ENCODE data around the gene ITPRIPL2. TPM values are rescaled to one million over a fixed set of nuclear protein-coding genes. Genes with fewer than 3 reads are reported as not detected.

The ITPRIPL2 gene
- polyA plus RNA-seq, 12 donors, result 17.7 to 32.3 (median 23.7) TPM; not detected in 1

DNA sequence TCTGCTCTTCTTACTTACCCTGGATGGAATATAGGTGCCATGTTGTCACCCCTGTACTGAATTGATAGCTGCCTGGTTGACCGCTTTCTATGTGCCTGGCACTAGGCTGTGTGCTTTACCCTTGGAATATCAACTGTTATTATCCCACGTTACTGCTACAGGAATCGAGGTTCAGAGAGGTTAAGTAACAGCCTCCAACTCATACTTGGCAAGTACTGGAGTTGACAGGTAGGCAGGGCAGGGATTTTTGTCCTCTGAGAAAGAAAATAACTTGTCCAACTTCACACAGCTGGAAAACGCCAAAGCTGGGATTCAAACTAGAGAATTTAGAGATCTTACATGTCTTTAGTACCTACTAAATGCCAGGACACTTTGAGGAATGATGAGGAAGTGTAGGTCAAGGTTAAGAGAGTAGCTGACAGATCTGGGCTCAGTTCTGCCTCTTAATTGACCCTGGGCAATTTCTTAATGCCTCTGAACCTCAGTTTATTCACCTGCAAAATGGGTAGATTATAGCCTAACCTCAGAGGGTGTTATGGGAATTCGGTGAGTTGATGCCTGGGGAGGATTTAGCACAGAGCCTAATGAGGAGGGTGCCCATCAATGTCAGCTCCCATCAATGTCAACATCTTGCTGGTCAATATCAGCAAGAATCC is 25.8 kb downstream of the ITPRIPL2 start:
- no peak for DNase-seq

DNA sequence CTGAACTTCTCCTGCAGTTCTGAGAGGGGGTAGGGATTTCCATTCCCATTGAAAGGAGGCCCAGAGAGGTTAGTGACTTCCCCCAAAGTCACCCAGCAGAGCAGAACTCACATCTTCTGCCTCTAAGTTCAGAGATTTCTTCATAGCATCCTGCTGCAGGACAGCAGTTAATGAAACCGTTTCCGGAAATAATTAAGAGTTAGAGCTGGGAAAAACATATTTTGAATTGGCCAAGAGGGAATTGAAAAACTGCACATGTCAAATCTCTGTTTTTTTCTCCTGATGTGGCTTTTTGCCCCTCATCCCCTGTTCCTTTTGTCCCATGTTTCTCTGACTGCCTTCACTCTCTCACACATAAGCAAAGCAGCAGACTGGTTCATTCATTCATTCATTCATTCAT is 26.6 kb downstream of the ITPRIPL2 start:
- DNase-seq, result no peak

DNA sequence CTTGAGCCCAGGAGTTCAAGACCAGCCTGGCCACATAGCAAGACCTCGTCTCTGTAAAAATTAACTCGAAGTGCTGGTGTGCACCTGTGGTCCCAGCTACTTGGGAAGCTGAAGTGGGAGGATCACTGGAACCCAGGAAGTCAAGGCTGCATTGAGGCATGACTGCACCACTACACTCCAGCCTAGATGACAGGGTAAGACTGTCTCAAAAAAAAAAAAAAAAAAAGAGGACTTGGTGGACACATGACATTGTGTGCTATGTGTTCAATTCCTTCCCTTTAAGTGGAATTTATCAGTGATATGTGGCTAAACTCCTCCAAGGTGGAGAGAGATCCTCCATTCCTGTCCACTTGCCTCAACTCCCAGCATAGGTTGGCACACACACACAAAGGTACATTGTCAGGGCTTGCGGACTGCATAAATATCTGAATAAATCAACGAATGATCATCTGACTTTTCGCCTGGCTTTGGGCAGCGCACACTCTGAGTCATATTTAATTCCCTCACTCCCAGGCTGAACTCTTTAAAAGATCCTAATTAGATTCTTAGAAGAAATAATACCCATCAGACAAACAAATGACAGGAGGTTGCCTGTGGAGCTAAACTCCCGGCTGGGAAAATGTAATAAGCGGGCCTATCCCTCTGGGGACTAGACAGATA is 29.3 kb downstream of the ITPRIPL2 start:
- no peak for DNase-seq

DNA sequence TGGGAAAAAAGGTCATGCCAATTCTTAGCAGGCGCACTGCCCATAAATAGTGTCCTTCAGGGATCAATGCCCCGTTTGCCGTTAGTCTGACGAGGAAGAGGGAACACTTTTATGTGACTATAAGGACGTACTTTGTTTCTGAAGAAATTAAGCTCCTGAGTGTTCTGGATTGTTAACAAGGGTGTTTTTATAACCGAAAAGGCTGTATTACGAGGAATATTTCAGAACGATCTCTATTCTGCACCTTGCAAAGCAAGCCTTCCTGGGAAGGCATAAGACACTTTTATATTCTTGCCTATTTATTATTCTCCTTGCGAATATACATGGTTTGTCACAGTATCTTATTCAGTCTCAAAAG is 29.8 kb downstream of the ITPRIPL2 start:
- DNase-seq, result no peak

DNA sequence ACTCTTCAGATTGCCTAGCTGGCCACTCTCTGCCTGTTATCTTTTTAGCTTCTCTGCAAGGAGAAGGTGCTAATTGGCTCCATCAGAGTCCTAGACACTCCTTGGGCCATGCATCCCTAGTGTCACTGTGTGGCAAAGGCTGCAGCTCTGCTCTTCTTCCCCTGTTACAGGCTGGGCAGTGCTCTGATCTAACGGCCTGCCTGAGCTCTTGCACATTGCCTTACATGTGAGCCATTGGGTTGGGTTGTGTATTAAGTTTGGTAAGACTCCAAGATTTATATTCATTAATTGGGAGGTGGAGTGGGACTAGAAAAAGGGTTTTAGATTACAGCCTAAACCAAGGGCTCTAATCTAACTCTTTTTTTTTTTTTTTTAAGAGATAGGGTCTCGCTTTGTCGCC is 31.2 kb downstream of the ITPRIPL2 start:
- no peak for DNase-seq

DNA sequence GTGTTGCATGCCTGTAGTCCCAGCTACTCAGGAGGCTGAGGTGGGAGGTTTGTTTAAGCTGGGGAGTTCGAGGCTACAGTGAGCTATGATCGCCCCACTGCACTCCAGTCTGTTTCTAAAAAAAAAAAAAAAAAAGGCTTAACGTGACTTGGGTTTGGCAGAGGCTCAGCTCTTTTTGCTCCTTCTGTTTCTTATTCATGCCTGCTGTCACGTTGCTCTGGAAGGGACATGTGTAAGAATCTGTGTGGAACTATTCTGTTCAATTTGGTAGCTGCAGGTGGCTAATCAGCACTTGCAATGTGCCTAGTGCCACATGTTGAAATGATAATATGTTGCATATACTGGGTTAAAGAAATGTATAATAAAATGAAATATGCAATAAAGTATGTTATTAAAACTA is 33.4 kb downstream of the ITPRIPL2 start:
- DNase-seq, result no peak

DNA sequence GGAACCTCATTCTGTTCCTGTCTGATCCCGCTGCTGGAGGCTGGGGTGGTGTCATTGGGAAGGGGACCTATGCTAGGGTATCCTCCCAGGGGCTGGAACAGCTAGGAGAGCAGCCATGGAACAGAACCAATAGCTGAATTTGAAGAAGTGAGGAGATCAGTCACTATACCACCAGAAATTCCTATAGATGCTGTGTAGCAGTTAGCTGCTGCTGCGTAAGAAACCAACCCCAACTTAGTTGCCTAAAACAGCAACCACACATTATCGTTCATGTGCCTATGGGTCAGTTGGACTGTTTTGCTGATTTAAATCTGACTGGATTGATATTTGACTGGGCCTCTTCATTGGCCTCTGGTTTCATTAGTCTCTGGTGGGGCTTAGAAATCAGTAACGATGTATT is 33.9 kb downstream of the ITPRIPL2 start:
- no peak for DNase-seq

DNA sequence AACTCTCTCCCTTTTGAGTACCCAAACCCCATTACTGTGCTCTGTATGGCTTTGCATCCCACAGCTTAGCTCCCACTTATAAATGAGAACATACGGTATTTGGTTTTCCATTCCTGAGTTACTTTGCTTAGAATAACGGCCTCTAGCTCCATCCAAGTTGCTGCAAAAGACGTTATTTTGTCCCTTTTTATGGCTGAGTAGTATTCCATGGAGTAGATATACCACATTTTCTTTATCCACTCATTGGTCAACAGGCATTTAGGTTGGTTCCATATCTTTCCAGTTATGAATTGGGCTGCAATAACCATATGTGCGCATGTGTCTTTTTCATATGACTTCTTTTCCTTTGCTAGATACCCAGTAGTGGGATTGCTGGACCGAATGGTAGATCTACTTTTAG is 34.4 kb downstream of the ITPRIPL2 start:
- DNase-seq, result no peak

DNA sequence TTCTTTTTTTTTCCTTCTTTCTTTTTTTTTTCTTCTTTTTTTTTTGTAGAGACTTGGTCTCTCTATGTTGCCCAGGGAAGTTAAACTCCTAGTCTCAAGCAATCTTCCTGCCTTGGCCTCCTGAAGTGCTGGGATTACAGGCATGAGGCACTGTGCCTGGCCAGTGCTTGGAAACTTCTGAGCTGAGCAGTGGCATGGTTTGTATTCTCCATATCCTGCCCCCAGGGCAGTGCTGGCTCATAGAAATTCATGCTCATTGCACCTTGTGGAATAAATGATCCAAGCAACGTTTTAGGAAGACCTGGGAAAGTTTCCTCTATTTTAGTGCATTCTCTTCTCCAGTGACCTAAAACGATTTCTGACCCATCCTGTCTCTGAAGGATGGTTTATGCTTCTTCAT is 37.5 kb downstream of the ITPRIPL2 start:
- DNase-seq, result no peak

DNA sequence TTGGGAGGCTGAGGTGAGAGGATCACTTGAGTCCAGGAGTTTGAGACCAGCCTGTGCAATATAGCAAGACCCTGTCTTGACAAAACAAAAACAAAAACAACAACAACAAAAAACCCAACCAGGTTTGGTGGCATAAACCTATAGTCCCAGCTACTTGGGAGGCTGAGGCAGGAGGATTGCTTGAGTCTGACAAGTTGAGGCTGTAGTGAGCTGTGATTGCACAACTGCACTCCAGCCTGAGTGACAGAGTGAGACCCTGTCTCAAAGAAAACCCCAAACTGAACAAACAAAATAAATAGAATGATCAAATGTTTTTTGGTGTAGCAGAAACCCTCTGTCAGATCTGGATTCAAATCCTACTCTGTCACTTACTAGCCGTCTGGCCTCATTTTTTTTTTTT is 38.3 kb downstream of the ITPRIPL2 start:
- DNase-seq, result no peak

DNA sequence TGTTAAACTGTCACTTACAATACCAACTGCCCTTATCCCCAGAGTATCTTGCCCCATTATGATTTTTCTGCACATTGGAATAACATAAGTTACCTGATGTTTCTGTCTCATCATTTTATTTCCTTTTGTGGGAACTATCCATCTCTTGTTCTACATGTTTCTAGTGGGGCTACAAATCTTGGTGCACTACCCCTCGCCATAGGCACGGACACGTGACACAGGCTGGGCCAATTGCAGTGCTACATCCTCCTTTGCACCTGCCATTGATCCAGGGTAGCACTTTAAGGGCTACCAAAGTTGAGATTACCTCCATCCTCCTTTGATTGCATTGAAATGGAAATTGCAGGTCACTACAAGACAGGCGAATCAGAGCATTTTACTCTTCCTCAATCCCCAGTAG is 40.1 kb downstream of the ITPRIPL2 start:
- no peak for DNase-seq

DNA sequence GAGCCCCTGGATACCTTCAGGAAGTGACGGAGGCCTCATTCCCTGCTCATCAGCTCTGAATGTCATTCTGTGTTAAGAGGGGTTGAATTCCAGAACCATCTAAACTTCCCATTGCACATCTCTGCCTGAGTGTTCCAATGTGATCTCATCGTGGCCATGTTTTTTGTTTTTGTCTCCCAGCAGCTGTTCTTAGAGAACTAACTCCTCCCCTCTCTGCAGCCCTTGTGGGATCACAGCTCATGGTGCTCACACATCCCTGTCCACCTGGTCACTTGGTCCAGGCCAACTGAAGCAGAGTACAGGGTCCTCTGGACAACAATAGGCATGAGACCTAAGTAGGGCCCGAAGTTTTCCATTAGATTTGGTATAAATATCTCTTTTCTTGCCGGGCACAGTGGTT is 48.3 kb downstream of the ITPRIPL2 start:
- no peak for DNase-seq

DNA sequence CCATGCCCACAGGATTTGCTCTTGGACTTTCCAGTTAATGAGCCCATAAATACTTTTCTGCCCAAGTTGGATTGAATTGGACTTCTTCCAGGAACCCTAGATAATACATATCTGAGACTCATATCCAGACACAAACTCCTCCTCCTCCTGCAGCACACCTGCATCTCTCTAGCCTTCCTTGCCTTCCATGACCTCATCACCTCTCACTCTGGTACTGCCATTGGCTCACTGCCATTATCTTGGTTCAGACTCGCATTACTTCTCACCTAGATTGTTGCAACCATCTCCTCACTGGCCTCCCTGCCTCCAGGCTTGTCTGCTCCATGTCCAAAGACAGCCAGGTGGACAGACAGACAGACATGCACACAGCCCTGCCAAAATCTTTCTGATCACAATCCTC is 49.5 kb downstream of the ITPRIPL2 start:
- no peak for DNase-seq

DNA sequence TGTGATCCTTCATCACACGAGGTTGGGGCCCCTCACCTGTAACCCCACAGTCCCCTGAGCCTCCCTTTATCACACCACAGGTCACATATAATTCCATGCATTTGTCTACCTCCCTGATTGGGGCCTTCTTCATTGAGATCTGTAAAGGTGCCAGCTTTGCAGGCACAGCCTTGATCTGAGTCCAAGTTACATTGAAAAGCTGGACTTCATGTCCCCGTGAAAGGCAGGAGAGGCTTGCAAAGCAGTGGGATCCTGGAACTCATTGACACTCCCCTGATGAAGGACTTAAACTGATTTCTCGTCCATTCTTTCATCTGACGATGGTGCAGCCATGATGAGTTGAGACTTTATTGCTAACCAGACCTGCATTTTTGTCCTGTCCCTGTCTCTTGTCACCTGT is 50.5 kb downstream of the ITPRIPL2 start:
- no peak for DNase-seq

DNA sequence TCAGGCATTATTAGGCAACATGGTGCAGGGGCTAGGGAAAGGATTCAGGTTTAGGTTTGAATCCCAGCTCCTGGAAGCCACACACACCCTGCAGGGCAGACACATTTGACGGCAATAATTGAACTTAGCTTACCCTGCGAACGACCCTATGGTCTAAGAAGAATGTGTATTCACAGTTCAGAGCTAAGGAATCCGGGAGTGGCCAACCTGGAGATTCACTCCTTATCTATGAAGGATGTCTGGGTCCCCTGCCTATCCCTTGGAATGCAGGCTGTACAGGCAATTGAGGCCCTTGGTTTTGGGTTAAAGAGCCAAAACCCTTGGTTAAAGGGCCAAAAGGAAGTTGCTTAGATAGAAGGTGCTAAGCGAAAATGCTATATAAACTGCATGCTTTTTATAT is 51.3 kb downstream of the ITPRIPL2 start:
- DNase-seq, result no peak

DNA sequence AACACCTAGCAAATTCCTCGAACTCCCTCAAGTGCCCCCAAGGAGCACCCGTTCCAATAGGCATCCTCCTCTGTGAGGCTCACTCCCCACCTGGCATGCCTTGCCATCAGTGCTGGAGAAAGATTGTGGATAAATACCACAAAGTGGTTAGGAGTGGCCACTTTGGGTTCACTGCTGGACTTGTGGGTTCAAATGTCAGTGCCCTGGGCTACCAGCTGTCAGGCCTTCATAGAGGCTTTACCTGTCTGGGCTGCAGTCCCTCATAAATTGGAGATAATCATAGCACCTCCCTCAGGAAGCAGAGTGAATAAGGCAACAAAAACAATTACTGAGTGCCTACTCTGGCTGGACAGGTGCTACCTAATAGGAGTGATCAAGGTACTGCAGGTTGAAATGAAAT is 52.7 kb downstream of the ITPRIPL2 start:
- no peak for DNase-seq

DNA sequence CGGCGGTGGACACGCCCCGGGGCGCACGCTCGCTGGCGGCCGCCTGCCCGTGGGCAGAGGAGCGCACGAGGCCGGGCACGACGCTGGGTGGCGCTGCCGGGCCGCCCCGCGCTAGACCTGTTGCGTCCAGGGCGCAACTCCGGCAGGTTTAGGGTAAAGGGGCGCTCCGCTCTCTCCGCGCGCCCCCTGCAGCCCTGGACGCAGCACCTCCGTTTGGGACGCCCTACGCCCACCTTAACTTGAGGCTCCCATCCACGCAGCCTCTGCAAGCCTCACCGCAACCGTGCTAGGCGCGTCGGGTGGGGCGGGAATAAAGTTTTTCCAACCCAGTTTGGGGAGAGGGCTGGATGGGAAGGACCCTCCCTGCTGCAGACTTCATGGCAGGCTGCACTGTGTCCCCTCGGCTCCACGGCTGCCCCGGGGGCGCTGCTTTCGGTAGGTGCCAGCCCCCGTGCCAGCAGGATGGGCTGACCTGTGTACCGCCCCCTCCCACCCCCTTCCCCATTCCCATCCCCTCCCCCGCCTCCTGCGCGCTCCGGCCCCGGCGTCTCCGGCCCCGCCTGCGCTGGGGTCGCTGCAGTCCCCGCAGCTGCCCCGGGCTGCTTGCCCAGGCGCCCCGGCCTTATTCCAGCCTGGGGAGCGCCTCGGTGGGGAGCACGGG is 54.1 kb downstream of the ITPRIPL2 start, which contains the start of gene SYT17:
SYT17 (plus strand) TSS at position 531 of the 661 bp plus-strand sequence. CDS start 407 bp downstream, outside the sequence.
- DNase-seq, result peak; percentile 70

DNA sequence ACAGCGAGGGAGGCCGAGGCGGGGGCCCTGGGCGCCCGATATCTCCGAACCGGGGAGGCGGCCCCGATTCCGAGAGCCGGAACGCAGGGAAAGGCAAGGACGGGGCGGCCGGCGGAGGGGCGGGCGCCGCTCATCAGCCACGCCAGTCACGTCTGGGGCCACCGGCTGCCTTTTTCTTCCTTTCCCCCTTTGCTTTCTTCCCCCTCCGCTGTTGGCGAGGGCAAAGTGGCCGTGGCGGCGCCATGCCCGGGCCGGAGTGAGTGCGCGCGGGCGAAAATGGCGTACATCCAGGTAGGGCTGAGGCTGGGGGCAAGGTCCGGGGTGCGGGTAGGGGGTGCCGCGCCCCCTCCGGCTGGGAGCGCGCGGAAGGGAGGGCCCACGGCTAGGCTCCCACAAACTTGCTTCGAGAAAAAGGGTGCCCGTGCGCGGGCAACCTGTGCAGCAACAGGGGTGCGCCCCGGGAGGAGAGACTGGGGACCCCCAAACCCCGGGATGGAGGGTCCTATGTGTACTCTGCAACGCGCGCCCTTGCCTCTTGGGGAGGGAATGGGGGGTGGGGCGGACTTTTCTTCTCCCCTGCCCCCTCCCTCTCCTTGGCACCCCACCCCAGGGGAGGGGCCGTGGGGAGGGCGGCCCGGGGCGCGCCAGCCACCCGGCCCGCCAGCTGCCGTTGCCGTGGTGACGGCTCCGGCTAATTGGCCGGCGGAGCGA is 54.8 kb downstream of the ITPRIPL2 start:
- DNase-seq, result peak; percentile 15

DNA sequence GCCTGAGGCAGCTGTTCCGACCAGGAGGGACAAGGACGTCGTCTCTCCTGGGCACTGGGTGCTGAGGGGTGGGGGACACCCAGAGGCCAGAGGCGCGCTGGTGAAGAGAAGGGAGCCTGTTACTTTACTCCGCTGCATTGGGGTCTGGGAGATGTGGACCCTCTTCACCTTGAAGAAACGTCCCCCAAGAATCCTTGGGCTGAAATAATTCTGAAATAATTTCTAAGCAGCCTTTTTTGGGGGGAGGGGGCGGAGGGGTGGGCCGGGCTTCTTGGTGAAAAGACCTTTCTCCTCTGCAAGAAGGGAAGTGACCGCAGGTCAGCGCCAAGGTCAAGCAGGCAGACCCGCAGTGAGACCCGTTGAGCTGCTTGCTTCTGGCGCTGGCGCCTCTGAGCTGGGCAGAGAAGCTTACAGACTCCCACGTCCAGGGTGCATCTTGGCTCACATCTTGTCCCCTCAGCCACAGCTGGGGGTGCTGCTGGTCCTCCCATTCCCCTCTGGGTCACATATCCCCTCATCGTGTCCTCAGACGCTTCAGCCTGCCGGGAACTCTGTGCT is 55.4 kb downstream of the ITPRIPL2 start:
- DNase-seq, result no peak

DNA sequence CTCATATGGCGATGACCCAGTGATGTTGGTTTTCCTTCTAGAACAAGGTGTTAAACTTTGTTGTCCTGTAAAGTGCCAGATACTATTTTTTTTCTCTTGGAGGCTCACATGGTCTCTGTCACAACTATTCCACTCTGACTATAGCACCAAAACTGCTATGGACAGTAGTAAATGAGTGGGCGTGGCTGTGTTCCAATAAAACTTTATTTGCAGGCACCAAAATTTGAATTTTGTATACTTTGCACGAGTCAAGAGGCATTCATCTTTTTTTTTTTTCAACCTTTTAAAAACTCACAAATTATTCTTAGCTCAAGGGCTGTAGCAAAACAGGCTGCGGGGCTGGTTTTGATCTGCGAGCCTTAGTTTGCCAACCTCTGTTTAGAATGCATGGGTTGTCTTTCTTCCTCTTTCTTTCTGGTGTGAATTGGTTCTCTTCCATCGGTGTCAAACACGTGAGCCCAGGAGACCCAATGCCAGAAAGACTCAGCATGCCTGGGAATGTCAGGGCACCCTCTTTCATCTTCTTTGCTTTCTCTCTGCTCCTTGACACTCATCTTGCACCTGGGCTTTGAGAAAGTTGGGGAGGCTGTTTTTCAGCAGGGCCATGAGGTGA is 56.4 kb downstream of the ITPRIPL2 start:
- no peak for DNase-seq
